ENCODE data around the gene SLC1A4.

GRCh38 chr2:65030476-65031332 lies 41.5 kb downstream of the SLC1A4 start:
- TF ChIP-seq CTCF (IDR thresholded peaks at IDR 0.05) (no peak), POLR2AphosphoS5 (IDR thresholded peaks at IDR 0.05) (no peak)
